Subcutaneous adipose tissue (tissue), 4 donors: ENCODE data around the gene LIN28A. TPM values are rescaled to one million over a fixed set of nuclear protein-coding genes. Genes with fewer than 3 reads are reported as not detected.

Experiments
- CTCF ChIP-seq: fragments of 450-650 bp; IDR thresholded peaks from one replicate; pipeline ENCODE4 v1.5.1; 2016; ENCODE audit warnings: low read depth, mild to moderate bottlenecking, control low read depth, antibody characterized with exemption, moderate library complexity
- total RNA-seq, 4 donors: library from RNA; depleted of rRNA; stranded (reverse); fragments of >200 nt; gene quantifications; one replicate each; pipeline ENCODE4 v1.1.0, GENCODE V29; 2016

The LIN28A gene
- total RNA-seq, 4 donors from 2014 or later = not detected

GRCh38 chr1:26375081-26375480, 35.5 kb upstream of the LIN28A start:
- no peak for TF ChIP-seq CTCF

- no peak for TF ChIP-seq CTCF
Observed at GRCh38 chr1:26376050-26376449, 34.6 kb upstream of the LIN28A start.

- TF ChIP-seq CTCF = no peak
Observed at GRCh38 chr1:26378088-26378878, 32.3 kb upstream of the LIN28A start.

- TF ChIP-seq CTCF = no peak
Observed at GRCh38 chr1:26378879-26379251, 31.8 kb upstream of the LIN28A start.

- no peak for TF ChIP-seq CTCF
Observed at GRCh38 chr1:26384076-26384475, 26.5 kb upstream of the LIN28A start.

GRCh38 chr1:26387447-26387846, 23.2 kb upstream of the LIN28A start:
- TF ChIP-seq CTCF = no peak

GRCh38 chr1:26388791-26389445, 21.7 kb upstream of the LIN28A start:
- no peak for TF ChIP-seq CTCF
